Measurements from ENCODE around the gene FOSB. TPM values are rescaled to one million over a fixed set of nuclear protein-coding genes. Genes with fewer than 3 reads are reported as not detected.

The FOSB gene
- total RNA-seq, 2 experiments from 2014 or later = 7.3 to 7.7 TPM

- no peak for ATAC-seq
- POLR2A ChIA-PET = interaction anchor here (0.6 kb wide), 1 partner anchor 141 kb away, joined by 3 read pairs; no protein-coding TSS in a partner anchor
These were observed 5.0 kb downstream of the FOSB start for GRCh38 chr19:45472563-45473366.

GRCh38 chr19:45473367-45473681 is 5.5 kb downstream of the FOSB start:
- intact Hi-C loops (cut with DNase I, micrococcal nuclease) = no loop called here
- H3K36me3 Mint-ChIP-seq (ENCODE audit: low read depth) = peaks cover 25% of the 10 kb centered on the region
- CTCF ChIA-PET = interaction anchor here (0.7 to 1.9 kb wide), 4 partner anchors 12 to 71 kb away, joined by 4 to 6 read pairs (median 4); no protein-coding TSS in a partner anchor

More at GRCh38 chr19:45472563-45473366, 5.0 kb downstream of the FOSB start:
- Mint-ChIP-seq H3K27me3 (peaks cover 16% of the 10 kb centered on the region), H3K4me1 (peaks cover 39% of the 10 kb centered on the region), H3K4me3 (no peak overlapping the region), H3K36me3 (ENCODE audit: low read depth) (peaks cover 25% of the 10 kb centered on the region), H3K9me3 (ENCODE audit: low read depth) (no peaks in the 10 kb centered on the region), H3K27ac (no peak overlapping the region)
- intact Hi-C loops (cut with DNase I, micrococcal nuclease) = no loop called here
- CTCF ChIA-PET = interaction anchor here (0.7 to 1.9 kb wide), 4 partner anchors 12 to 70 kb away, joined by 4 to 6 read pairs (median 4); no protein-coding TSS in a partner anchor
- DNase-seq = no peak

DNA sequence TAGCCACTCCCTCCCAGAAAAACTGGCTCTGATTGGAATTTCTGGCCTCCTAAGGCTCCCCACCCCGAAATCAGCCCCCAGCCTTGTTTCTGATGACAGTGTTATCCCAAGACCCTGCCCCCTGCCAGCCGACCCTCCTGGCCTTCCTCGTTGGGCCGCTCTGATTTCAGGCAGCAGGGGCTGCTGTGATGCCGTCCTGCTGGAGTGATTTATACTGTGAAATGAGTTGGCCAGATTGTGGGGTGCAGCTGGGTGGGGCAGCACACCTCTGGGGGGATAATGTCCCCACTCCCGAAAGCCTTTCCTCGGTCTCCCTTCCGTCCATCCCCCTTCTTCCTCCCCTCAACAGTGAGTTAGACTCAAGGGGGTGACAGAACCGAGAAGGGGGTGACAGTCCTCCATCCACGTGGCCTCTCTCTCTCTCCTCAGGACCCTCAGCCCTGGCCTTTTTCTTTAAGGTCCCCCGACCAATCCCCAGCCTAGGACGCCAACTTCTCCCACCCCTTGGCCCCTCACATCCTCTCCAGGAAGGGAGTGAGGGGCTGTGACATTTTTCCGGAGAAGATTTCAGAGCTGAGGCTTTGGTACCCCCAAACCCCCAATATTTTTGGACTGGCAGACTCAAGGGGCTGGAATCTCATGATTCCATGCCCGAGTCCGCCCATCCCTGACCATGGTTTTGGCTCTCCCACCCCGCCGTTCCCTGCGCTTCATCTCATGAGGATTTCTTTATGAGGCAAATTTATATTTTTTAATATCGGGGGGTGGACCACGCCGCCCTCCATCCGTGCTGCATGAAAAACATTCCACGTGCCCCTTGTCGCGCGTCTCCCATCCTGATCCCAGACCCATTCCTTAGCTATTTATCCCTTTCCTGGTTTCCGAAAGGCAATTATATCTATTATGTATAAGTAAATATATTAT is 6.1 kb downstream of the FOSB start:
- ChIA-PET POLR2A (no interaction called here), CTCF (interaction anchor here (0.6 to 1.9 kb wide), 6 partner anchors 8 to 72 kb away, joined by 3 to 6 read pairs (median 4); no protein-coding TSS in a partner anchor)
- intact Hi-C loops (cut with DNase I, micrococcal nuclease) = no loop called here
- DNase-seq = no peak
- peaks cover 25% of the 10 kb centered on the region for H3K36me3 Mint-ChIP-seq (ENCODE audit: low read depth)
- H3K4me1 Mint-ChIP-seq = peaks cover 41% of the 10 kb centered on the region
- no peaks in the 10 kb centered on the region for H3K9me3 Mint-ChIP-seq (ENCODE audit: low read depth)
- peaks cover 16% of the 10 kb centered on the region for H3K27me3 Mint-ChIP-seq
- no peak for ATAC-seq
- H3K4me3 Mint-ChIP-seq = no peak overlapping the region
- H3K27ac Mint-ChIP-seq = no peak overlapping the region

More at GRCh38 chr19:45473367-45473681, 5.5 kb downstream of the FOSB start:
- Mint-ChIP-seq H3K27me3 (peaks cover 16% of the 10 kb centered on the region), H3K4me3 (no peak overlapping the region), H3K9me3 (ENCODE audit: low read depth) (no peaks in the 10 kb centered on the region), H3K27ac (no peak overlapping the region), H3K4me1 (peaks cover 39% of the 10 kb centered on the region)
- DNase-seq (no peak), ATAC-seq (no peak)
- POLR2A ChIA-PET = no interaction called here

DNA sequence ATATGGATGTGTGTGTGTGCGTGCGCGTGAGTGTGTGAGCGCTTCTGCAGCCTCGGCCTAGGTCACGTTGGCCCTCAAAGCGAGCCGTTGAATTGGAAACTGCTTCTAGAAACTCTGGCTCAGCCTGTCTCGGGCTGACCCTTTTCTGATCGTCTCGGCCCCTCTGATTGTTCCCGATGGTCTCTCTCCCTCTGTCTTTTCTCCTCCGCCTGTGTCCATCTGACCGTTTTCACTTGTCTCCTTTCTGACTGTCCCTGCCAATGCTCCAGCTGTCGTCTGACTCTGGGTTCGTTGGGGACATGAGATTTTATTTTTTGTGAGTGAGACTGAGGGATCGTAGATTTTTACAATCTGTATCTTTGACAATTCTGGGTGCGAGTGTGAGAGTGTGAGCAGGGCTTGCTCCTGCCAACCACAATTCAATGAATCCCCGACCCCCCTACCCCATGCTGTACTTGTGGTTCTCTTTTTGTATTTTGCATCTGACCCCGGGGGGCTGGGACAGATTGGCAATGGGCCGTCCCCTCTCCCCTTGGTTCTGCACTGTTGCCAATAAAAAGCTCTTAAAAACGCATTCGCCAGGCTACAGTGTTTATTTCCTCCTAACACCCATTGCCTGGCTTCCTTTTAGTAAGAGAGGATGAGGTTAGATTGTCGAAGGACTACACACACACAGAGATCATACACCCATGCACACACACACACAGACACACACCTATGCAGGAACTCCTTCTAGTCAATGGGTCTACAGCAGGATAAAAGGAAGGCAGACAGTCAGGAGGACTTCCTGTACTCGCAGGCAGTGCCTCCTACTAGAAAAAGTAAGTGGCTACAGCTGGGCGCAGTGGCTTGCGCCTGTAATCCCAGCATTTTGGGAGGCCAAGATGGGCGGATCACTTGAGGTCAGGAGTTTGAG is 7.1 kb downstream of the FOSB start:
- peaks cover 16% of the 10 kb centered on the region for H3K27me3 Mint-ChIP-seq
- no peak for DNase-seq
- H3K36me3 Mint-ChIP-seq (ENCODE audit: low read depth) = peaks cover 25% of the 10 kb centered on the region
- no peak for ATAC-seq
- peaks cover 43% of the 10 kb centered on the region for H3K4me1 Mint-ChIP-seq
- CTCF ChIA-PET = interaction anchor here (0.5 to 6.6 kb wide), 6 partner anchors 9 to 135 kb away, joined by 3 to 158 read pairs (median 4); no protein-coding TSS in a partner anchor
- H3K9me3 Mint-ChIP-seq (ENCODE audit: low read depth) = no peaks in the 10 kb centered on the region
- intact Hi-C loops (cut with DNase I, micrococcal nuclease) = no loop called here
- POLR2A ChIA-PET = interaction anchor here (0.7 kb wide), 1 partner anchor 49 kb away, joined by 3 read pairs; no protein-coding TSS in a partner anchor
- H3K4me3 Mint-ChIP-seq = no peak overlapping the region
- H3K27ac Mint-ChIP-seq = no peak overlapping the region

- Mint-ChIP-seq H3K27me3 (peaks cover 16% of the 10 kb centered on the region), H3K36me3 (ENCODE audit: low read depth) (peaks cover 22% of the 10 kb centered on the region), H3K27ac (no peak overlapping the region), H3K9me3 (ENCODE audit: low read depth) (no peaks in the 10 kb centered on the region), H3K4me1 (peaks cover 35% of the 10 kb centered on the region), H3K4me3 (no peak overlapping the region)
- ATAC-seq (no peak), DNase-seq (no peak)
- intact Hi-C loops (cut with DNase I, micrococcal nuclease) = no loop called here
- POLR2A ChIA-PET = interaction anchor here (0.7 kb wide), 1 partner anchor 50 kb away, joined by 3 read pairs; no protein-coding TSS in a partner anchor
- CTCF ChIA-PET = interaction anchor here (0.5 to 6.6 kb wide), 5 partner anchors 9 to 136 kb away, joined by 3 to 158 read pairs (median 4); no protein-coding TSS in a partner anchor
These were observed 7.9 kb downstream of the FOSB start for GRCh38 chr19:45475537-45476291.

DNA sequence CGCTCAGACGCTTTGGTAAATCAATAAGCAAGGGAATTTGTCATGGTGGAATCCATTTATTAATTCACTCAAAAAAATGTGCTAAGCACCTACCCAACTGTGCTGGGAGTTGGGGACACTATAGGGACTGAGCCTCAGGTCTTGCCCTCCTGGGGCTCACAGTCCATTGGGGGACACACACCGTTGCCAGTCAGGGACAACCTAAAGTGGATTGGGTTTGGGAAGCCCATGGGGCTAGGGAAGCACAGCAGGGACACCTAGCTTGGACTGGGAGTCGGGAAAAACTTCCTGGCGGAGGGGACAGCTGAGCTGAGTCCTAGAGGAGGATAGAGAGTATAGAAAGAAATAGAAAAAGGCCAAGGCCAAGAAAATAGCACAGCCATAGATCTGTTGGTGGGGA is 8.5 kb downstream of the FOSB start:
- ATAC-seq (no peak), DNase-seq (no peak)
- peaks cover 16% of the 10 kb centered on the region for H3K27me3 Mint-ChIP-seq
- H3K36me3 Mint-ChIP-seq (ENCODE audit: low read depth) = peaks cover 17% of the 10 kb centered on the region
- H3K4me3 Mint-ChIP-seq = no peak overlapping the region
- intact Hi-C loops (cut with DNase I, micrococcal nuclease) = no loop called here
- ChIA-PET CTCF (interaction anchor here (0.6 to 6.6 kb wide), 3 partner anchors 9 to 69 kb away, joined by 3 to 158 read pairs (median 9); no protein-coding TSS in a partner anchor), POLR2A (interaction anchor here (0.6 kb wide), 2 partner anchors 9 to 75 kb away, joined by 3 read pairs; no protein-coding TSS in a partner anchor)
- no peak overlapping the region for H3K27ac Mint-ChIP-seq
- H3K9me3 Mint-ChIP-seq (ENCODE audit: low read depth) = no peaks in the 10 kb centered on the region
- peaks cover 33% of the 10 kb centered on the region for H3K4me1 Mint-ChIP-seq

DNA sequence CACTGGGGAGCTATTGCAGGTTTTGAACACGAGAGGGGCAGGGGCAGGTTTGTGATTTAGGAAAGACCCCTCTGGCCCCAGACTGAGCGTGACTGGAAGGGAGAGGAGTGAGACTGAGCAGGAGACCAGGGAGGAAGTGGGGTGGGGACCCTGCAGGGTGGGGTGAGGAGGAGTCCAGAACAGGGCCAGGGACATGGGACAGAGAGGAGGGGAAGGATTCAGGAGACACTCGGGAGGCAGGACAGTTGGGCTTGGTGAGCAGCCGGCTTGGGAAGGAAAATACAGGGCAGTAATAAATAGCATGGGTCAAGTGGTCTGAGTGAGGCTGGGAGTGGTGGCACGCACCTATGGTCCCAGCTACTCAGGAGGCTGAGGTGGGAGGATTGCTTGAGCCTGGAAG is 9.4 kb downstream of the FOSB start:
- peaks cover 28% of the 10 kb centered on the region for H3K4me1 Mint-ChIP-seq
- no peaks in the 10 kb centered on the region for H3K9me3 Mint-ChIP-seq (ENCODE audit: low read depth)
- peaks cover 8% of the 10 kb centered on the region for H3K36me3 Mint-ChIP-seq (ENCODE audit: low read depth)
- peaks cover 9% of the 10 kb centered on the region for H3K27me3 Mint-ChIP-seq
- intact Hi-C loops (cut with DNase I, micrococcal nuclease) = no loop called here
- no peak overlapping the region for H3K4me3 Mint-ChIP-seq
- no peak overlapping the region for H3K27ac Mint-ChIP-seq
- ChIA-PET CTCF (interaction anchor here (1.6 to 6.6 kb wide), 2 partner anchors 8 to 39 kb away, joined by 9 to 158 read pairs; no protein-coding TSS in a partner anchor), POLR2A (interaction anchor here (0.6 to 0.7 kb wide), 2 partner anchors 10 kb away, joined by 4 read pairs; partner anchors contain the start of gene FOSB)
- DNase-seq (no peak), ATAC-seq (no peak)

- ChIA-PET POLR2A (interaction anchor here (0.6 to 1.5 kb wide), 6 partner anchors 9 to 54 kb away, joined by 3 to 26 read pairs (median 4); partner anchors contain the start of gene FOSB), CTCF (interaction anchor here (0.7 to 6.6 kb wide), 24 partner anchors 10 to 256 kb away, joined by 3 to 158 read pairs (median 5); partner anchors contain the start of genes FOSB, PPM1N, PPP1R13L and QPCTL)
- Mint-ChIP-seq H3K4me1 (peaks cover 24% of the 10 kb centered on the region), H3K4me3 (peak overlapping the region; percentile 60), H3K27me3 (peaks cover 6% of the 10 kb centered on the region), H3K27ac (peak overlapping the region; percentile 73), H3K36me3 (ENCODE audit: low read depth) (peaks cover 2% of the 10 kb centered on the region), H3K9me3 (ENCODE audit: low read depth) (no peaks in the 10 kb centered on the region)
- intact Hi-C loops (cut with DNase I, micrococcal nuclease) = loop anchor here (1.0 kb wide), 5 partner anchors 9 to 74 kb away; partner anchors contain the start of gene POLR1G (in 1 of the 2)
- ATAC-seq (peak; percentile 20), DNase-seq (peak; percentile 62)
These were observed 10.1 kb downstream of the FOSB start for GRCh38 chr19:45477713-45478453.

Measured in activated CD4-positive, alpha-beta T cell treated with anti-CD3 and anti-CD28 coated beads for 36 hours (primary cell).